ENCODE results near the gene DPYD.

- TF ChIP-seq USF1 (CRISPR knock-in tag; IDR thresholded peaks at IDR 0.05): no peak
- TF ChIP-seq ETV6 (CRISPR knock-in tag; IDR thresholded peaks at IDR 0.05): no peak
- TF ChIP-seq E2F1 (CRISPR knock-in tag; IDR thresholded peaks at IDR 0.05): no peak
- TF ChIP-seq ZNF121 (CRISPR knock-in tag; IDR thresholded peaks at IDR 0.05): no peak
- TF ChIP-seq, protein P1, sequence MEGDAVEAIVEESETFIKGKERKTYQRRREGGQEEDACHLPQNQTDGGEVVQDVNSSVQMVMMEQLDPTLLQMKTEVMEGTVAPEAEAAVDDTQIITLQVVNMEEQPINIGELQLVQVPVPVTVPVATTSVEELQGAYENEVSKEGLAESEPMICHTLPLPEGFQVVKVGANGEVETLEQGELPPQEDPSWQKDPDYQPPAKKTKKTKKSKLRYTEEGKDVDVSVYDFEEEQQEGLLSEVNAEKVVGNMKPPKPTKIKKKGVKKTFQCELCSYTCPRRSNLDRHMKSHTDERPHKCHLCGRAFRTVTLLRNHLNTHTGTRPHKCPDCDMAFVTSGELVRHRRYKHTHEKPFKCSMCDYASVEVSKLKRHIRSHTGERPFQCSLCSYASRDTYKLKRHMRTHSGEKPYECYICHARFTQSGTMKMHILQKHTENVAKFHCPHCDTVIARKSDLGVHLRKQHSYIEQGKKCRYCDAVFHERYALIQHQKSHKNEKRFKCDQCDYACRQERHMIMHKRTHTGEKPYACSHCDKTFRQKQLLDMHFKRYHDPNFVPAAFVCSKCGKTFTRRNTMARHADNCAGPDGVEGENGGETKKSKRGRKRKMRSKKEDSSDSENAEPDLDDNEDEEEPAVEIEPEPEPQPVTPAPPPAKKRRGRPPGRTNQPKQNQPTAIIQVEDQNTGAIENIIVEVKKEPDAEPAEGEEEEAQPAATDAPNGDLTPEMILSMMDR (IDR thresholded peaks at IDR 0.05): no peak
- no peak for TF ChIP-seq NFATC4 (CRISPR knock-in tag; IDR thresholded peaks at IDR 0.05)
- no peak for TF ChIP-seq ZNF512 (CRISPR knock-in tag; IDR thresholded peaks at IDR 0.05; ENCODE audit: borderline replicate concordance)
- no peak for TF ChIP-seq TEAD4 (CRISPR knock-in tag; IDR thresholded peaks at IDR 0.05)
- no peak for TF ChIP-seq IRF2 (CRISPR knock-in tag; IDR thresholded peaks at IDR 0.05; ENCODE audit: borderline replicate concordance, low read depth)
- no peak for TF ChIP-seq TP53 (CRISPR knock-in tag; IDR thresholded peaks at IDR 0.05)
- no peak for TF ChIP-seq MXD4 (CRISPR knock-in tag; IDR thresholded peaks at IDR 0.05; ENCODE audit: borderline replicate concordance)
- TF ChIP-seq, protein P2, sequence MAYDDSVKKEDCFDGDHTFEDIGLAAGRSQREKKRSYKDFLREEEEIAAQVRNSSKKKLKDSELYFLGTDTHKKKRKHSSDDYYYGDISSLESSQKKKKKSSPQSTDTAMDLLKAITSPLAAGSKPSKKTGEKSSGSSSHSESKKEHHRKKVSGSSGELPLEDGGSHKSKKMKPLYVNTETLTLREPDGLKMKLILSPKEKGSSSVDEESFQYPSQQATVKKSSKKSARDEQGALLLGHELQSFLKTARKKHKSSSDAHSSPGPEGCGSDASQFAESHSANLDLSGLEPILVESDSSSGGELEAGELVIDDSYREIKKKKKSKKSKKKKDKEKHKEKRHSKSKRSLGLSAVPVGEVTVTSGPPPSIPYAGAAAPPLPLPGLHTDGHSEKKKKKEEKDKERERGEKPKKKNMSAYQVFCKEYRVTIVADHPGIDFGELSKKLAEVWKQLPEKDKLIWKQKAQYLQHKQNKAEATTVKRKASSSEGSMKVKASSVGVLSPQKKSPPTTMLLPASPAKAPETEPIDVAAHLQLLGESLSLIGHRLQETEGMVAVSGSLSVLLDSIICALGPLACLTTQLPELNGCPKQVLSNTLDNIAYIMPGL (CRISPR knock-in tag; IDR thresholded peaks at IDR 0.05): no peak
- no peak for TF ChIP-seq ZNF423 (CRISPR knock-in tag; IDR thresholded peaks at IDR 0.05)
These were observed 100.2 kb downstream of the DPYD start for GRCh38 chr1:97820470-97821188.

Measured in WTC11 (cell line).